ENCODE measurements around the gene B4GALT6.

Gene B4GALT6

GRCh38 chr18:31695989-31696388 lies 11.6 kb upstream of the B4GALT6 start:
- TF ChIP-seq, protein P1, sequence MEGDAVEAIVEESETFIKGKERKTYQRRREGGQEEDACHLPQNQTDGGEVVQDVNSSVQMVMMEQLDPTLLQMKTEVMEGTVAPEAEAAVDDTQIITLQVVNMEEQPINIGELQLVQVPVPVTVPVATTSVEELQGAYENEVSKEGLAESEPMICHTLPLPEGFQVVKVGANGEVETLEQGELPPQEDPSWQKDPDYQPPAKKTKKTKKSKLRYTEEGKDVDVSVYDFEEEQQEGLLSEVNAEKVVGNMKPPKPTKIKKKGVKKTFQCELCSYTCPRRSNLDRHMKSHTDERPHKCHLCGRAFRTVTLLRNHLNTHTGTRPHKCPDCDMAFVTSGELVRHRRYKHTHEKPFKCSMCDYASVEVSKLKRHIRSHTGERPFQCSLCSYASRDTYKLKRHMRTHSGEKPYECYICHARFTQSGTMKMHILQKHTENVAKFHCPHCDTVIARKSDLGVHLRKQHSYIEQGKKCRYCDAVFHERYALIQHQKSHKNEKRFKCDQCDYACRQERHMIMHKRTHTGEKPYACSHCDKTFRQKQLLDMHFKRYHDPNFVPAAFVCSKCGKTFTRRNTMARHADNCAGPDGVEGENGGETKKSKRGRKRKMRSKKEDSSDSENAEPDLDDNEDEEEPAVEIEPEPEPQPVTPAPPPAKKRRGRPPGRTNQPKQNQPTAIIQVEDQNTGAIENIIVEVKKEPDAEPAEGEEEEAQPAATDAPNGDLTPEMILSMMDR (conservative IDR thresholded peaks at IDR 0.05; ENCODE audit: control insufficient read depth, insufficient read depth, low read depth, low read length), result no peak
- H3K4me3 ChIP-seq (ENCODE audit: control insufficient read depth, low read depth, low read length), result no peak overlapping the region
- DNase-seq (ENCODE audit: low read depth), result no peak

GRCh38 chr18:31694297-31694696 lies 9.9 kb upstream of the B4GALT6 start:
- no peak overlapping the region for H3K4me3 ChIP-seq (ENCODE audit: control insufficient read depth, low read depth, low read length)
- DNase-seq (ENCODE audit: low read depth), result no peak
- TF ChIP-seq, protein P1 (conservative IDR thresholded peaks at IDR 0.05; ENCODE audit: control insufficient read depth, insufficient read depth, low read depth, low read length), result no peak

- H3K4me3 ChIP-seq (ENCODE audit: control insufficient read depth, low read depth, low read length), result no peak overlapping the region
- no peak for DNase-seq (ENCODE audit: low read depth)
- TF ChIP-seq, protein P1 (conservative IDR thresholded peaks at IDR 0.05; ENCODE audit: control insufficient read depth, insufficient read depth, low read depth, low read length), result no peak
Observed at GRCh38 chr18:31688606-31689005, 4.2 kb upstream of the B4GALT6 start.

DNA sequence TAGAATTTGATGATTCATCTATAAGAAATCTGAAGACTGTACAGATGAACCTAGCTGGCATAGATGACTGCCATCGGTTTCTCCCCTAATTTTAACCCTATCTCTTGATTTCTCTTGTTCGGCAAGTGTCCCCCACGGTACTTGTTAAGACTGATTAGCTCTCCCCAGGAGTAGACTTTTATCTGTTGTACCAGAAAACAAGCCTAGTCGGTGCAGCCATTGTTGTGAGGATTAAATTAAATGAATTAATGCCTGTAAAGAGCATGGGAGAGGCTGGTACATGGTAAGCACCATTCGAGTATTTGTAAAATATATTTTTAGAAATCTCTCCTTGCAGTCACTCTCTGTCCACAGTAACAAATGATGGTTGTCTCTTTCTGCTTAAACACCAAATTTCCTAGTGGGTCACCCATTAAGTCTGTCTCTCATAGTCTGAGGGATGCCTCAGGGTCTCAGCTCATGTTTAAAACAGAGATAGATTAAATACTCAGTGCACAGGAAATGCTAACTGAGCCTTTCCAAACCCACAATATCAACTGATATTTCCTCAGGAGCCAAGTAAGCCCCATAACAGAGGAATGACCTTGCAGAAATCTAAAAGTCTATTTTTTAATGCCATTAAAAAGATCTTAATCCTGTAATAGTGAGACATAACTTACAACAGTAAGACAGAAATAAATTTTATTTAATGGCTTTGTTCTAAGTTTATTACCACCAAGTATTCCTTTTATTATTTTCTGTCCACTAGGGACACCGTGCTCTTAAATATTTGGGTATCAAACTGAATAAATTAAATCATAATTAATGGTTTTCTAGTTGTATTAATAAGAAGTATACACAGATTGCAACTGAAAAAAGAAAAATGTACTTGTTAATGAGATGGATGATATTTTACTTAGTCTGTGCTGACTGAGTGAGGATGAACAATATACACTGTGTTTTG lies 2.9 kb upstream of the B4GALT6 start:
- TF ChIP-seq, protein P1 (conservative IDR thresholded peaks at IDR 0.05; ENCODE audit: control insufficient read depth, insufficient read depth, low read depth, low read length), result peak; percentile 25
- no peak for DNase-seq (ENCODE audit: low read depth)
- no peak overlapping the region for H3K4me3 ChIP-seq (ENCODE audit: control insufficient read depth, low read depth, low read length)

GRCh38 chr18:31686572-31686971 lies 2.2 kb upstream of the B4GALT6 start:
- TF ChIP-seq, protein P1 (conservative IDR thresholded peaks at IDR 0.05; ENCODE audit: control insufficient read depth, insufficient read depth, low read depth, low read length), result no peak
- no peak for DNase-seq (ENCODE audit: low read depth)
- H3K4me3 ChIP-seq (ENCODE audit: control insufficient read depth, low read depth, low read length), result no peak overlapping the region

DNA sequence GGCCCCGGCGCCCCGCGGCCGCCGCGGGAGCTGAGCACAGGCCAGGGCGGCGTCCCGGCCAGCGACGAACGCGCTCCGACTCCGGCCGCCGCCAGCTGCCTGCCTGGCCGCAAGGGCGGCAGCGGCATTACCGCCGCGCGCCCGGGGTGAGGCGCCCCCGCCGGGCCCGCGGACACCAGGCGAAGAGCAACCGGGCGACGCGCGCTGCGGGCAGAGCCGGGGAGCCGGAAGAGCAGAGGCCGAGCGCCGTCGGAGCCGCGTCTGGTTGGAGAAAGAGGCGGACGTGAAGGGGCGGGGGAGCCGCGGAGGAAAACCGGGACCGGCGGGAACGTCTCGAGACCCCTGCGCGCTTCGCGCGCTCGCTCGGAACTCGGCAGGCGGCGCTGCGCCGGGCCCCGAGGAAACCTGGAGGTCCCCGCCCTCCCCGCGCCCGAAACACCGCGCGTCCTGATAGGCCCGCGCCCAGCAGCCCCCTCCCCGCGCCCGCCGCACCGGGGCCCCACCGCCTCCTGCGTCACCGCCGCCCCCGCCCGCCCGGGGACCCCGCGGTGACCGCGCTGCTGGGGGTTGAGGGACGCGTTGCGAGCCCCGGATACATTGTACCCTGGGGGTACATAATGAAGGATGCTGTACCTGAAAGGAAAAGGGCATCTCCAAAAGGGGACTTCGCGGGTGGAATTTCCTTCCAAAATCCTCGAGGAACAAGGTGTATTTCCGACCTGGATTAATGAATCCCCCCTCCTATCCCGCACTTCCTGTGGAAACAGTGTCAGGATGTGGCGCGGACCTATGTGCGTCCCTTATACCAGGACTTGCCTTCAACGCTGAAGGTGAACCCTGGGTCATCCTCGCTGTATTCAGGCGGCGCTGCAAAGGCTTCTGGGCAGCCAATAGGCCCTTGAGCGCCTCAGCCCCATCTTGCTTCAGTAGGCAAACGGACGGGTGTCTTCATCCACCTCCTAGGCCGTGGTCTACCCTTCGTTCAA lies 1.0 kb upstream of the B4GALT6 start:
- peak; percentile 74 for DNase-seq (ENCODE audit: low read depth)
- peak overlapping the region; percentile 59 for H3K4me3 ChIP-seq (ENCODE audit: control insufficient read depth, low read depth, low read length)
- TF ChIP-seq, protein P1 (conservative IDR thresholded peaks at IDR 0.05; ENCODE audit: control insufficient read depth, insufficient read depth, low read depth, low read length), result no peak
